ENCODE data around the gene SEPTIN3. TPM values are rescaled to one million over a fixed set of nuclear protein-coding genes. Genes with fewer than 3 reads are reported as not detected.

The SEPTIN3 gene
- total and polyA plus RNA-seq, 2 experiments from 2014 or later = 1.5 TPM

GRCh38 chr22:41957941-41958556 is 11.2 kb upstream of the SEPTIN3 start:
- no peaks in the 10 kb centered on the region for H3K9me2 ChIP-seq (replicated peaks; ENCODE audit: insufficient read depth)
- WGBS (ENCODE audit: low lambda C conversion rate, missing lambda C conversion rate) = 55% methylated on average over 19 of the region's 23 CpGs

GRCh38 chr22:41963453-41964111 is 5.7 kb upstream of the SEPTIN3 start:
- H3K79me2 ChIP-seq = no peaks in the 10 kb centered on the region
- H3K9me3 ChIP-seq (ENCODE audit: low read depth) = no peaks in the 10 kb centered on the region
- H3K4me3 ChIP-seq = no peak overlapping the region
- no peaks in the 10 kb centered on the region for H3K4me1 ChIP-seq (ENCODE audit: insufficient read depth)
- 68% methylated on average over 9 of the region's 9 CpGs for WGBS (ENCODE audit: low lambda C conversion rate, missing lambda C conversion rate)
- no peak overlapping the region for H3K4me2 ChIP-seq
- no peaks in the 10 kb centered on the region for H3K9me2 ChIP-seq (replicated peaks; ENCODE audit: insufficient read depth)
- no peak overlapping the region for H3K27ac ChIP-seq
- no peak overlapping the region for H2AFZ ChIP-seq
- H3K36me3 ChIP-seq (replicated peaks; ENCODE audit: insufficient read depth, low read depth) = no peaks in the 10 kb centered on the region
- no peaks in the 10 kb centered on the region for H3K27me3 ChIP-seq
- no peak for TF ChIP-seq CTCF (IDR thresholded peaks at IDR 0.05; ENCODE audit: poor library complexity)
- DNase-seq (ENCODE audit: low spot score) = no peak
- no peaks in the 10 kb centered on the region for H4K20me1 ChIP-seq (ENCODE audit: insufficient read depth, poor library complexity, severe bottlenecking)

More at GRCh38 chr22:41957941-41958556, 11.2 kb upstream of the SEPTIN3 start:
- H2AFZ ChIP-seq = peak overlapping the region; percentile 74
- no peaks in the 10 kb centered on the region for H3K27me3 ChIP-seq
- H4K20me1 ChIP-seq (ENCODE audit: insufficient read depth, poor library complexity, severe bottlenecking) = no peaks in the 10 kb centered on the region
- no peak for DNase-seq (ENCODE audit: low spot score)
- no peak overlapping the region for H3K27ac ChIP-seq
- H3K36me3 ChIP-seq (replicated peaks; ENCODE audit: insufficient read depth, low read depth) = no peaks in the 10 kb centered on the region
- no peaks in the 10 kb centered on the region for H3K79me2 ChIP-seq
- no peak overlapping the region for H3K4me3 ChIP-seq
- H3K9me3 ChIP-seq (ENCODE audit: low read depth) = no peaks in the 10 kb centered on the region
- peak overlapping the region; percentile 89 for H3K4me2 ChIP-seq
- no peaks in the 10 kb centered on the region for H3K4me1 ChIP-seq (ENCODE audit: insufficient read depth)
- no peak for TF ChIP-seq CTCF (IDR thresholded peaks at IDR 0.05; ENCODE audit: poor library complexity)
- no peak for TF ChIP-seq EZH2 (IDR thresholded peaks at IDR 0.05; ENCODE audit: borderline replicate concordance)
- TF ChIP-seq EZH2phosphoT487 (IDR thresholded peaks at IDR 0.05; ENCODE audit: low read depth, severe bottlenecking, unreplicated experiment) = no peak

DNA sequence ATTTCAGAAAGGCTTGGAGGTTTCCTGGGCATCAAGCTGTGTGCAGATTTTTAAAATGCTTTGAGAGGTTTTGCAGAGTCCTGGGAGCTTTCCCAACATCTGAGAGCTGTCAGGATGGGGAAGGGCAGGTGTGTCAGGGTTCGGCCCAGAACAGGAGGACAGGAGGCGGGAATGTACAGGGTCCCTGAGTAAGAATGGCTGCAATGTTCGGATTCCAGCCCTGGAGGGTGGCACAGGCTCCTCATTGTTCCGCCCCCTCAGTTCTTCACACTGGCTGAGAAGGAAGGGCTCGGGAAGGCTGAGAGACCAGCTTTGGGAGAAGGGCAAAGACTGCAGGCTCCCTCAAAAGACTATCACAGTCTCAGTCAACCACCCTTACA is 5.1 kb upstream of the SEPTIN3 start:
- H3K4me2 ChIP-seq = no peak overlapping the region
- H4K20me1 ChIP-seq (ENCODE audit: insufficient read depth, poor library complexity, severe bottlenecking) = no peaks in the 10 kb centered on the region
- H3K9me2 ChIP-seq (replicated peaks; ENCODE audit: insufficient read depth) = no peaks in the 10 kb centered on the region
- H3K27ac ChIP-seq = no peak overlapping the region
- 81% methylated on average over 5 of the region's 5 CpGs for whole genome bisulfite sequencing (ENCODE audit: low lambda C conversion rate, missing lambda C conversion rate)
- no peaks in the 10 kb centered on the region for H3K4me1 ChIP-seq (ENCODE audit: insufficient read depth)
- H3K36me3 ChIP-seq (replicated peaks; ENCODE audit: insufficient read depth, low read depth) = no peaks in the 10 kb centered on the region
- DNase-seq (ENCODE audit: low spot score) = no peak
- no peak overlapping the region for H2AFZ ChIP-seq
- no peaks in the 10 kb centered on the region for H3K79me2 ChIP-seq
- no peak overlapping the region for H3K4me3 ChIP-seq
- no peak for TF ChIP-seq EZH2 (IDR thresholded peaks at IDR 0.05; ENCODE audit: borderline replicate concordance)
- TF ChIP-seq CTCF (IDR thresholded peaks at IDR 0.05; ENCODE audit: poor library complexity) = no peak
- TF ChIP-seq EZH2phosphoT487 (IDR thresholded peaks at IDR 0.05; ENCODE audit: low read depth, severe bottlenecking, unreplicated experiment) = no peak
- no peaks in the 10 kb centered on the region for H3K27me3 ChIP-seq
- no peaks in the 10 kb centered on the region for H3K9me3 ChIP-seq (ENCODE audit: low read depth)
